HEK293 (cell line): ENCODE measurements around the gene UBE2F.

ENCODE experiments used
- CTCF ChIA-PET: fragments of 350-600 bp; formaldehyde crosslinking; extraction: SDS; loops from one replicate; lab custom pipeline; 2021; ENCODE audit warnings: antibody characterized with exemption; lab: Yijun Ruan, JAX
- POLR2A ChIA-PET: fragments of 300-600 bp; formaldehyde crosslinking; extraction: SDS; loops from one replicate; lab custom pipeline; 2020; ENCODE audit warnings: antibody characterized with exemption, inconsistent platforms; lab: Yijun Ruan, JAX
- H3K27ac ChIP-seq: fragments of 200-500 bp; sonication (Bioruptor generic); 2 replicates; pipeline ENCODE4 v1.5.1; 2014; ENCODE audit warnings: low read depth, low read length, control low read depth, inconsistent platforms; ENCODE audit errors: extremely low read depth
- H3K36me3 ChIP-seq, 2 experiments: fragments of 200-500 bp in 1 of 2; sonication (Bioruptor generic) in 1 of 2; 1 replicate in 1 of 2; 2 replicates in 1 of 2; pipeline ENCODE4 v1.5.1; 2014 to 2017; ENCODE audit warnings: inconsistent platforms in 2 of 2, low read length in 2 of 2; ENCODE audit not compliant: control insufficient read depth in 2 of 2, insufficient read depth in 1 of 2
- H3K4me1 ChIP-seq: fragments of 200-500 bp; sonication (Bioruptor generic); 2 replicates; pipeline ENCODE4 v1.5.1; 2014; ENCODE audit warnings: mild to moderate bottlenecking, low read length, inconsistent platforms; ENCODE audit not compliant: control insufficient read depth, insufficient read depth
- H3K4me3 ChIP-seq: 2 replicates; pipeline ENCODE4 v1.5.1; 2011; ENCODE audit warnings: low read depth, mild to moderate bottlenecking, control low read depth, low read length, moderate library complexity
- H3K9me3 ChIP-seq: fragments of 200-500 bp; sonication (Bioruptor generic); 2 replicates; pipeline ENCODE4 v1.5.1; 2014; ENCODE audit warnings: low read depth, low read length, inconsistent platforms; ENCODE audit not compliant: control insufficient read depth, insufficient read depth
- BCL11A ChIP-seq: fragments of 450-650 bp; formaldehyde crosslinking; IDR thresholded peaks from 2 replicates; pipeline ENCODE4 v1.5.1; 2016; ENCODE audit warnings: low read depth, missing biosample characterization, missing genetic modification characterization
- KLF8 ChIP-seq: fragments of 450-650 bp; formaldehyde crosslinking; IDR thresholded peaks from 2 replicates; pipeline ENCODE4 v1.5.1; 2016; ENCODE audit warnings: missing biosample characterization, missing genetic modification characterization
- PBX3 ChIP-seq: sonication (generic); formaldehyde crosslinking; IDR thresholded peaks from 2 replicates; pipeline ENCODE4 v1.8.1; 2022; ENCODE audit warnings: mild to moderate bottlenecking, moderate library complexity, missing genetic modification reagents
- PRDM10 ChIP-seq: fragments of 450-650 bp; formaldehyde crosslinking; IDR thresholded peaks from 2 replicates; pipeline ENCODE4 v1.5.1; 2016; ENCODE audit warnings: missing biosample characterization, missing genetic modification characterization
- PRDM6 ChIP-seq: fragments of 450-650 bp; formaldehyde crosslinking; IDR thresholded peaks from 2 replicates; pipeline ENCODE4 v1.5.1; 2017; ENCODE audit warnings: missing biosample characterization, missing genetic modification characterization
- SETDB1 ChIP-seq: IDR thresholded peaks from one replicate; pipeline ENCODE4 v1.6.1; 2017; ENCODE audit warnings: mild to moderate bottlenecking, low read length, moderate library complexity, mixed read lengths; ENCODE audit not compliant: insufficient read length
- SP7 ChIP-seq: fragments of 450-650 bp; formaldehyde crosslinking; IDR thresholded peaks from 2 replicates; pipeline ENCODE4 v1.5.1; 2016; ENCODE audit warnings: missing biosample characterization, missing genetic modification characterization
- TRIM28 ChIP-seq: IDR thresholded peaks from 2 replicates; pipeline ENCODE4 v1.6.1; 2011; ENCODE audit warnings: low read length, control low read depth, borderline replicate concordance
- YY2 ChIP-seq: fragments of 450-650 bp; formaldehyde crosslinking; IDR thresholded peaks from 2 replicates; pipeline ENCODE4 v1.5.1; 2016; ENCODE audit warnings: missing biosample characterization, missing genetic modification characterization
- ZBTB49 ChIP-seq: fragments of 450-650 bp; formaldehyde crosslinking; IDR thresholded peaks from 2 replicates; pipeline ENCODE4 v1.5.1; 2016; ENCODE audit warnings: missing biosample characterization, missing genetic modification characterization, low read depth
- ZNF121 ChIP-seq: fragments of 450-650 bp; formaldehyde crosslinking; IDR thresholded peaks from 2 replicates; pipeline ENCODE4 v1.5.1; 2016; ENCODE audit warnings: missing biosample characterization, missing genetic modification characterization
- ZNF2 ChIP-seq: fragments of 450-650 bp; formaldehyde crosslinking; IDR thresholded peaks from 2 replicates; pipeline ENCODE4 v1.5.1; 2016; ENCODE audit warnings: missing biosample characterization, missing genetic modification characterization
- ZNF211 ChIP-seq: fragments of 450-650 bp; formaldehyde crosslinking; IDR thresholded peaks from 2 replicates; pipeline ENCODE4 v1.5.1; 2016; ENCODE audit warnings: low read depth, missing biosample characterization, missing genetic modification characterization
- ZNF280D ChIP-seq: fragments of 450-650 bp; formaldehyde crosslinking; IDR thresholded peaks from 2 replicates; pipeline ENCODE4 v1.5.1; 2016; ENCODE audit warnings: missing biosample characterization, missing genetic modification characterization
- ZNF362 ChIP-seq: fragments of 450-650 bp; formaldehyde crosslinking; IDR thresholded peaks from 2 replicates; pipeline ENCODE4 v1.5.1; 2016; ENCODE audit warnings: missing biosample characterization, missing genetic modification characterization
- ZNF473 ChIP-seq: fragments of 450-650 bp; formaldehyde crosslinking; IDR thresholded peaks from 2 replicates; pipeline ENCODE4 v1.5.1; 2017; ENCODE audit warnings: missing biosample characterization, missing genetic modification characterization
- ZNF544 ChIP-seq: fragments of 450-650 bp; formaldehyde crosslinking; IDR thresholded peaks from 2 replicates; pipeline ENCODE4 v1.5.0; 2017; ENCODE audit warnings: missing biosample characterization, missing genetic modification characterization
- ZNF624 ChIP-seq: fragments of 450-650 bp; formaldehyde crosslinking; IDR thresholded peaks from 2 replicates; pipeline ENCODE4 v1.5.1; 2017; ENCODE audit warnings: missing biosample characterization, missing genetic modification characterization
- ZNF658 ChIP-seq: fragments of 450-650 bp; formaldehyde crosslinking; IDR thresholded peaks from 2 replicates; pipeline ENCODE4; 2016; ENCODE audit warnings: missing biosample characterization, missing genetic modification characterization
- ZNF664 ChIP-seq: fragments of 450-650 bp; formaldehyde crosslinking; IDR thresholded peaks from 2 replicates; pipeline ENCODE4 v1.5.1; 2016; ENCODE audit warnings: missing biosample characterization, missing genetic modification characterization
- ZNF677 ChIP-seq: fragments of 450-650 bp; IDR thresholded peaks from 2 replicates; pipeline ENCODE4 v1.5.0; 2018; ENCODE audit warnings: missing biosample characterization, mild to moderate bottlenecking, missing genetic modification characterization, moderate library complexity
- ZNF837 ChIP-seq: fragments of 450-650 bp; formaldehyde crosslinking; IDR thresholded peaks from 2 replicates; pipeline ENCODE4 v1.5.1; 2016; ENCODE audit warnings: missing biosample characterization, missing genetic modification characterization
- ZNF843 ChIP-seq: fragments of 450-650 bp; formaldehyde crosslinking; IDR thresholded peaks from 2 replicates; pipeline ENCODE4 v1.5.1; 2016; ENCODE audit warnings: missing biosample characterization, missing genetic modification characterization

Gene UBE2F

GRCh38 chr2:238081150-238081549 is 114.3 kb downstream of the UBE2F start:
- H3K4me3 ChIP-seq, result no peak overlapping the region
- no peak overlapping the region for H3K27ac ChIP-seq
- peaks cover 25 to 61% of the 10 kb centered on the region in 2 experiments for H3K36me3 ChIP-seq
- H3K4me1 ChIP-seq, result no peaks in the 10 kb centered on the region
- ChIA-PET CTCF (no interaction called here), POLR2A (no interaction called here)
- TF ChIP-seq ZNF664 (tag by site-specific recombination) (no peak), YY2 (tag by site-specific recombination) (no peak), ZNF121 (no peak), PRDM6 (tag by site-specific recombination) (no peak), PBX3 (CRISPR knock-in tag) (no peak), ZNF473 (tag by site-specific recombination) (no peak), ZNF843 (tag by site-specific recombination) (no peak), ZBTB49 (tag by site-specific recombination) (no peak), ZNF544 (tag by site-specific recombination) (no peak), BCL11A (no peak), KLF8 (tag by site-specific recombination) (no peak), ZNF362 (tag by site-specific recombination) (no peak), ZNF280D (tag by site-specific recombination) (no peak), ZNF2 (tag by site-specific recombination) (no peak), ZNF624 (no peak)
- H3K9me3 ChIP-seq, result no peaks in the 10 kb centered on the region

GRCh38 chr2:238081561-238081960 is 114.7 kb downstream of the UBE2F start:
- peaks cover 24 to 60% of the 10 kb centered on the region in 2 experiments for H3K36me3 ChIP-seq
- CTCF ChIA-PET, result interaction anchor here (0.7 kb wide), 1 partner anchor 223 kb away, joined by 3 read pairs; no protein-coding TSS in a partner anchor
- POLR2A ChIA-PET, result interaction anchor here (0.8 kb wide), 1 partner anchor 21 kb away, joined by 4 read pairs; the partner anchor contains the start of gene SCLY
- H3K4me3 ChIP-seq, result no peak overlapping the region
- no peaks in the 10 kb centered on the region for H3K9me3 ChIP-seq
- no peaks in the 10 kb centered on the region for H3K4me1 ChIP-seq
- no peak overlapping the region for H3K27ac ChIP-seq
- TF ChIP-seq ZNF211 (tag by site-specific recombination) (no peak), ZNF658 (tag by site-specific recombination) (no peak), PRDM10 (no peak), ZNF837 (no peak), ZNF843 (tag by site-specific recombination) (no peak), TRIM28 (no peak), SETDB1 (no peak), ZNF677 (tag by site-specific recombination) (no peak), SP7 (no peak)
